H9 (cell line): ENCODE measurements around the gene DCAF8. TPM values are rescaled to one million over a fixed set of nuclear protein-coding genes. Genes with fewer than 3 reads are reported as not detected.
A peak's percentile ranks its signal among the peaks of the same experiment; 100 is the strongest.

Experiments
- DNase-seq: peaks from one replicate; pipeline ENCODE4 v3.0.0-alpha.2; 2017
- H2AFZ ChIP-seq: one replicate; pipeline ENCODE4 v1.6.1; 2013; ENCODE audit warnings: mild to moderate bottlenecking, low read length, control low read depth, moderate library complexity
- H2AK5ac ChIP-seq: 2 replicates; pipeline ENCODE4 v1.6.1; 2013; ENCODE audit warnings: low read length, control low read depth, mixed read lengths; ENCODE audit not compliant: insufficient read length
- H2BK120ac ChIP-seq: one replicate; pipeline ENCODE4 v1.6.1; 2013; ENCODE audit warnings: low read depth, mild to moderate bottlenecking, low read length, control low read depth, inconsistent platforms; ENCODE audit not compliant: poor library complexity, severe bottlenecking
- H2BK12ac ChIP-seq: 2 replicates; pipeline ENCODE4 v1.6.1; 2013; ENCODE audit warnings: low read length, control low read depth, mixed read lengths, low read depth; ENCODE audit not compliant: insufficient read length
- H2BK15ac ChIP-seq: 2 replicates; pipeline ENCODE4 v1.6.1; 2013; ENCODE audit warnings: low read depth, low read length, control low read depth
- H2BK20ac ChIP-seq: one replicate; pipeline ENCODE4 v1.6.1; 2013; ENCODE audit warnings: low read depth, mild to moderate bottlenecking, low read length, control low read depth, inconsistent platforms; ENCODE audit not compliant: poor library complexity, severe bottlenecking
- H2BK5ac ChIP-seq: 2 replicates; pipeline ENCODE4 v1.6.1; 2013; ENCODE audit warnings: low read length, control low read depth, mixed read lengths; ENCODE audit not compliant: insufficient read length
- H3K14ac ChIP-seq: 2 replicates; pipeline ENCODE4 v1.6.1; 2013; ENCODE audit warnings: low read length, control low read depth; ENCODE audit not compliant: insufficient read depth
- H3K18ac ChIP-seq: 2 replicates; pipeline ENCODE4 v1.6.1; 2013; ENCODE audit warnings: low read depth, mild to moderate bottlenecking, mixed read lengths, low read length, control low read depth; ENCODE audit not compliant: insufficient read length
- H3K23ac ChIP-seq: 2 replicates; pipeline ENCODE4 v1.6.1; 2013; ENCODE audit warnings: low read length, control low read depth, mixed read lengths, low read depth; ENCODE audit not compliant: insufficient read length
- H3K23me2 ChIP-seq: 2 replicates; pipeline ENCODE4 v1.6.1; 2013; ENCODE audit warnings: low read depth, mild to moderate bottlenecking, mixed read lengths, low read length, control low read depth; ENCODE audit not compliant: insufficient read length, poor library complexity, severe bottlenecking
- H3K27ac ChIP-seq: 2 replicates; pipeline ENCODE4 v1.5.1; 2013; ENCODE audit warnings: low read length, control low read depth, mixed read lengths, low read depth; ENCODE audit not compliant: insufficient read length
- H3K27me3 ChIP-seq: 2 replicates; pipeline ENCODE4 v1.6.1; 2013; ENCODE audit warnings: low read length, control low read depth, inconsistent platforms; ENCODE audit not compliant: insufficient read depth
- H3K4ac ChIP-seq: 2 replicates; pipeline ENCODE4 v1.6.1; 2013; ENCODE audit warnings: low read depth, mild to moderate bottlenecking, control low read depth, inconsistent platforms, low read length, moderate library complexity
- H3K4me1 ChIP-seq: 2 replicates; pipeline ENCODE4 v1.6.1; 2013; ENCODE audit warnings: low read length, control low read depth, inconsistent platforms; ENCODE audit not compliant: insufficient read depth
- H3K4me2 ChIP-seq: 2 replicates; pipeline ENCODE4 v1.6.1; 2013; ENCODE audit warnings: low read length, control low read depth, mixed read lengths; ENCODE audit not compliant: insufficient read length, insufficient read depth
- H3K56ac ChIP-seq: 2 replicates; pipeline ENCODE4 v1.6.1; 2013; ENCODE audit warnings: low read depth, mild to moderate bottlenecking, mixed read lengths, low read length, control low read depth; ENCODE audit not compliant: insufficient read length
- H3K79me1 ChIP-seq: 2 replicates; pipeline ENCODE4 v1.6.1; 2013; ENCODE audit warnings: low read depth, mild to moderate bottlenecking, moderate library complexity, low read length, control low read depth, inconsistent platforms; ENCODE audit not compliant: insufficient read depth, poor library complexity, severe bottlenecking
- H3K79me2 ChIP-seq: 2 replicates; pipeline ENCODE4 v1.6.1; 2013; ENCODE audit warnings: low read length, control low read depth, inconsistent platforms; ENCODE audit not compliant: insufficient read depth
- H3K9ac ChIP-seq: 2 replicates; pipeline ENCODE4 v1.6.1; 2013; ENCODE audit warnings: low read length, control low read depth, mixed read lengths; ENCODE audit not compliant: insufficient read length; ENCODE audit errors: extremely low read depth
- H3K9me3 ChIP-seq: one replicate; pipeline ENCODE4 v1.6.1; 2013; ENCODE audit warnings: low read depth, low read length, inconsistent platforms; ENCODE audit not compliant: control insufficient read depth
- H3T11ph ChIP-seq: one replicate; pipeline ENCODE4 v1.6.1; 2013; ENCODE audit warnings: mild to moderate bottlenecking, low read length, control low read depth, inconsistent platforms
- H4K20me1 ChIP-seq: one replicate; pipeline ENCODE4 v1.6.1; 2013; ENCODE audit not compliant: control insufficient read depth, insufficient read length, insufficient read depth
- H4K5ac ChIP-seq: 2 replicates; pipeline ENCODE4 v1.6.1; 2013; ENCODE audit warnings: low read depth, mild to moderate bottlenecking, mixed read lengths, low read length, control low read depth; ENCODE audit not compliant: insufficient read length
- H4K8ac ChIP-seq: replicated peaks from 2 replicates; pipeline ENCODE4 v1.6.1; 2013; ENCODE audit warnings: low read length, control low read depth, mixed read lengths, low read depth; ENCODE audit not compliant: insufficient read length
- H4K91ac ChIP-seq: 2 replicates; pipeline ENCODE4 v1.6.1; 2013; ENCODE audit warnings: low read depth, mild to moderate bottlenecking, moderate library complexity, mixed read lengths, low read length, control low read depth; ENCODE audit not compliant: insufficient read length
- H3K27ac Mint-ChIP-seq, 3 experiments: 2 replicates in 2 of 3; 3 replicates in 1 of 3; pipeline ENCODE4 v1.8.0; 2020 to 2021; ENCODE audit warnings: mixed read lengths in 3 of 3, mild to moderate bottlenecking in 1 of 3, moderate library complexity in 1 of 3
- H3K27me3 Mint-ChIP-seq: 2 replicates; pipeline ENCODE4 v1.8.0; 2021; ENCODE audit warnings: low read depth, mild to moderate bottlenecking, moderate library complexity, mixed read lengths
- H3K36me3 Mint-ChIP-seq, 3 experiments: 2 replicates in 2 of 3; 3 replicates in 1 of 3; pipeline ENCODE4 v1.8.0; 2020 to 2021; ENCODE audit warnings: low read depth in 3 of 3, mixed read lengths in 3 of 3; ENCODE audit not compliant: insufficient read depth in 1 of 3
- H3K4me1 Mint-ChIP-seq, 2 experiments: 2 replicates each; pipeline ENCODE4 v1.8.0; 2020; ENCODE audit warnings: mixed read lengths in 2 of 2
- H3K4me3 Mint-ChIP-seq, 2 experiments: 2 replicates in 1 of 2; 3 replicates in 1 of 2; pipeline ENCODE4 v1.8.0; 2020 to 2021; ENCODE audit warnings: mild to moderate bottlenecking in 2 of 2, mixed read lengths in 2 of 2, moderate library complexity in 1 of 2
- H3K9me3 Mint-ChIP-seq, 2 experiments: 2 replicates in 1 of 2; 3 replicates in 1 of 2; pipeline ENCODE4 v1.8.0; 2020; ENCODE audit warnings: mild to moderate bottlenecking in 2 of 2, mixed read lengths in 2 of 2, moderate library complexity in 1 of 2
- WGBS: extraction: QIAGEN DNeasy Blood & Tissue Kit; methylation state at CpG from one replicate; pipeline ENCODE4 v1.1.7; 2013; ENCODE audit warnings: missing lambda C conversion rate, low lambda C conversion rate, mixed read lengths; ENCODE audit not compliant: insufficient read length; ENCODE audit errors: extremely low coverage; 5-methylcytosine and 5-hydroxymethylcytosine counted together
- total RNA-seq: library from RNA; stranded (reverse); gene quantifications from 2 replicates; pipeline ENCODE4 v1.2.1, GENCODE V29; 2021
- TF ChIP-seq, protein P1 (sequence below): fragments of 200-600 bp; sonication (generic); conservative IDR thresholded peaks from 3 replicates; pipeline ENCODE4 v1.8.0; 2021; ENCODE audit warnings: antibody characterized with exemption, mild to moderate bottlenecking

Gene DCAF8
- total RNA-seq, 1 experiment from 2014 or later = 106 TPM

DNA sequence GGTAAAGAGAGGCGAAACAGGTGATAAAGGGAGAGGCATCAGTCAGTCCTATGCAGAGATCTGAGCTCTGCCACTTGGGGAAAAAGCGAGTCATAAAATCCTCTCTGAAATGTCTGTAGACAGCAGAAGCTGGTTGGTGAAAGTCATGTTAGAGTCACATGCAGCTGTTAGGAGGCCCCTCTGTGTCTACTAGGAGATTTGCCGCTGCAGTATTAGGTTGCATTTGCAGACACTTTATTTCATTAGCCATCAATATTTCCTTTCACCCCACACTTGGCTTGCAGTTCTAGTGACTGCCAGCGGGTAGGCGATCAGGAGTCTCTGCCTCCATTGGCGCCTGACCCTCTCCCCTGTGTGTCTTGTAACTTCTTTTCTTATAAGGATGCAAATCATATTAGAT, 94.8 kb downstream of the DCAF8 start:
- no peak for DNase-seq
- Histone ChIP-seq H3K23me2 (no peaks in the 10 kb centered on the region), H3K27ac (no peak overlapping the region), H3K9ac (no peak overlapping the region), H2BK20ac (no peak overlapping the region), H2BK5ac (no peak overlapping the region), H3K56ac (no peak overlapping the region), H2AK5ac (no peak overlapping the region), H4K91ac (no peak overlapping the region), H4K8ac (no peak overlapping the region), H4K5ac (no peak overlapping the region), H4K20me1 (no peaks in the 10 kb centered on the region), H3K23ac (no peak overlapping the region), H3K4ac (no peak overlapping the region), H3K18ac (no peak overlapping the region), H3K4me1 (peaks cover 23% of the 10 kb centered on the region; the same call in 1 of the 2 replicates), H3K14ac (no peak overlapping the region), H3K79me1 (no peaks in the 10 kb centered on the region), H3K4me2 (no peak overlapping the region), H3K27me3 (no peaks in the 10 kb centered on the region), H2BK120ac (no peak overlapping the region), H3K9me3 (no peaks in the 10 kb centered on the region), H2BK12ac (no peak overlapping the region), H2AFZ (no peak overlapping the region), H2BK15ac (no peak overlapping the region), H3K79me2 (no peaks in the 10 kb centered on the region), H3T11ph (no peak overlapping the region)
- WGBS = no CpG with 5 or more reads among the region's 6 CpGs
- Mint-ChIP-seq H3K27me3 (peaks cover 52% of the 10 kb centered on the region), H3K9me3 (no peaks in the 10 kb centered on the region; a peak in 1 of 5 replicates), H3K27ac (peak overlapping the region in 2 of 3 experiments; percentile 18 to 90; a peak in 2 of 7 replicates), H3K4me1 (peaks cover 51 to 59% of the 10 kb centered on the region in 2 experiments), H3K4me3 (no peak overlapping the region), H3K36me3 (no peaks in the 10 kb centered on the region; a peak in 1 of 7 replicates)
- TF ChIP-seq, protein P1, sequence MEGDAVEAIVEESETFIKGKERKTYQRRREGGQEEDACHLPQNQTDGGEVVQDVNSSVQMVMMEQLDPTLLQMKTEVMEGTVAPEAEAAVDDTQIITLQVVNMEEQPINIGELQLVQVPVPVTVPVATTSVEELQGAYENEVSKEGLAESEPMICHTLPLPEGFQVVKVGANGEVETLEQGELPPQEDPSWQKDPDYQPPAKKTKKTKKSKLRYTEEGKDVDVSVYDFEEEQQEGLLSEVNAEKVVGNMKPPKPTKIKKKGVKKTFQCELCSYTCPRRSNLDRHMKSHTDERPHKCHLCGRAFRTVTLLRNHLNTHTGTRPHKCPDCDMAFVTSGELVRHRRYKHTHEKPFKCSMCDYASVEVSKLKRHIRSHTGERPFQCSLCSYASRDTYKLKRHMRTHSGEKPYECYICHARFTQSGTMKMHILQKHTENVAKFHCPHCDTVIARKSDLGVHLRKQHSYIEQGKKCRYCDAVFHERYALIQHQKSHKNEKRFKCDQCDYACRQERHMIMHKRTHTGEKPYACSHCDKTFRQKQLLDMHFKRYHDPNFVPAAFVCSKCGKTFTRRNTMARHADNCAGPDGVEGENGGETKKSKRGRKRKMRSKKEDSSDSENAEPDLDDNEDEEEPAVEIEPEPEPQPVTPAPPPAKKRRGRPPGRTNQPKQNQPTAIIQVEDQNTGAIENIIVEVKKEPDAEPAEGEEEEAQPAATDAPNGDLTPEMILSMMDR = peak; percentile 59
